Stimulated activated CD8-positive, alpha-beta memory T cell treated with anti-CD3 and anti-CD28 coated beads, Interleukin-4, amount 100 ng/mL, for 4 hours (primary cell): Measurements from ENCODE around the gene SNRNP25.
"Not testable (repeated sequence)": the region's sequence is repeated elsewhere in the genome, so short reads cannot be mapped to it uniquely, and the experiment has no call there.

Experiments used
- DNase-seq, 2 donors: peaks; one replicate each; pipeline ENCODE4 v3.0.0-alpha.2; 2020; ENCODE audit warnings: low read depth in 2 of 2, low spot score in 1 of 2

SNRNP25 gene

DNA sequence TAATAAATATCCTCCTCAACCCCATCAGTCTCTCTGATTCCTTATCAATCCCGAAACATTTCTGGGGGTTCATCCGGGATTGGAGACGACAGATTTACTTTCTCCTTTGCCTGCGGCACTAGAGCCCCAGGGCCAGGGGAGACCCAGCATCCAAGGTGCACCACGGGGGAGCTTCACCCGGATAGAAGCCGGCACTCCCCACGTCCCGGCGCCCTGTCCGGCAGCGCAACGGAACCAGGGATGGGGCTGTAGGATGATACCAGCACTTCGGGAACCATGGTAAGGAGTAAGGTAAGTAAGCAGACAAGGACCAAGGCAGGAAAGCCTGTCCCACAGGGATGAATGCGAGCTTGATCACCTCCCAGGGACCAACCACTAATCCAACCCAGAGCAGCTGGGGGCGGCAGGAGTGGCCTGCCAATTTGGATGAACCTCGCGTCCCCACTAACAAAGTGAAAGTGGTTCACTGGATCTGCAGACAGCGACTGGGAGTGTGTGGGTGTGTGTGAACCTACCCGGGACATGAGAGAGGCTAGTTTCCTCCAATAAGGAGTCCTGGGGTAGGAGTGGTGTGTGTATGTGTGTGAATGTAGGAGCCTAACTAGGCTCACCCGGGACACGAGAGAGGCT is 12.1 kb upstream of the SNRNP25 start:
- DNase-seq: no peak

DNA sequence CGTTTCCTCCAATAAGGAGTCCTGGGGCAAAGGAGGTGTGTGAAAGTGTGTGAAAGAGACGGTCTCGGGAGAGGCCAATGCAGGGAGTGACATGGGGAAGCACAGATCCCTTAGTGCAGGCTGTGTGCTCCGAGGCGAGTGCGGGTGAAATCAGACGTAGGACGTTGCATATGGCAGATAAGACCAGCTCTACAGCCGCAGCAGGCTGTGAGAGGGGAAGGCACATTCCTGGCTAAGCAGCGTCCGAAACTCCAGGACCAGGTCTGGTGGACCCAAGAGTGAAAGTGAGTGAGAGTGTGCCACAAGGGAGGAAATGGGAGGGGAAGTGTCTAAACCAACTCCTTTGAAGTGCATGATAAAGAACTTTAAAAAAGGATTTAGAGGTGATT is 11.6 kb upstream of the SNRNP25 start:
- DNase-seq: no peak

DNA sequence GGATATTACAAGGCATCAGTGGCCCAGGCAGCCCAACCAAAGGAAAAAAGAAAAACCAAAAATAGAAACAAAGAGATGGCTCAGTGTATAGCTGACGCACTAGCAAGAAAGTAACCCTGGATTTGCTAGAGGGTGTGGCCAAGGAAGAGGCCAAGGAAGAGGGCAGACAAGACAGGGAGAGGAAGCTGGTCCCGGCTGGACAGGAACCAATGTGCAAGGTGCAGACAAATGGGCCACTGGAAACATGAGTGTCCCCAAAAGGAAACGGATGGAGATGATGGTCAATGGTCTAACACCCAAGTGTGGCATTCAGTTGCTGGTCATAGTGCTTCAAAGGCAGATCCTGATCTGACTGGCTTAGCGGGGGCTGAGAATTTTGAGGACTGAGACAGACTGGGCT is 10.9 kb upstream of the SNRNP25 start:
- no peak for DNase-seq

DNA sequence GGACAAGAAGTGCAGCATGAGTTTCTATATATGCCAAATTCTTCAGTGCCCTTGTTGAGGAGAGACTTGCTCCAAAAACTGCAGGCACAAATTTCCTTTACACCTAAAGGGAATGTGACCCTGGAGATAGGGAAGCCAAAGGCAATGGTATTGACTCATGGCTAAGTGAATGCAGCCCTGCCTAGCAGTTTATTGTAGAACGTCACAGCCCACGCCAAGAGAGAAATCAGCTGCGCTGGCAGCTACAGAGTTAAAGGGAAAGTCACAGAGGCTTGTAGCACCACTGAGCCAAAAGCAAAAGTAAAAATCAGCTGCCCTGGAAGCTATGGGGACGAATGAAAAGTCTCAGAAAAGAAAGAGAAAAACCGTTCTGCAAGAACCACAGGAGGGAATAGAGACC is 10.3 kb upstream of the SNRNP25 start:
- no peak for DNase-seq

DNA sequence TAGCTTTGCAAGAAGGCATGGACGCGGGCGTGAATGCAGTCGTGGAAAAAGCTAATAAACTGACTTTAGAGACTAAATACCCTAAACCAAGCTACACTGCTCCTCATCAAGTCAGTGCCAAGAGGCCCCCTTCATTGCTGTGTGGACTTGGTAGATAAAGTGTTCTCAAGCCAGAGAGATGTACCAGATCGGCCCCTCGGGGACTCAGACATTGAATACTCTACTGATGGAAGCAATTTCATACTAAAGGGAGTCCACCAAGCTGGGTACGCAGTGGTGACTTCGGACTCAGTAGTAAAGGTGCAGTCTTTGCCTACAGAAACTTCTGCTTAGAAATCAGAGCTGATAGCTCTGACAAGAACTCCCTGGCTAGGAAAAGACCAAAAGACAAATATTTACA is 9.0 kb upstream of the SNRNP25 start:
- DNase-seq: no peak

DNA sequence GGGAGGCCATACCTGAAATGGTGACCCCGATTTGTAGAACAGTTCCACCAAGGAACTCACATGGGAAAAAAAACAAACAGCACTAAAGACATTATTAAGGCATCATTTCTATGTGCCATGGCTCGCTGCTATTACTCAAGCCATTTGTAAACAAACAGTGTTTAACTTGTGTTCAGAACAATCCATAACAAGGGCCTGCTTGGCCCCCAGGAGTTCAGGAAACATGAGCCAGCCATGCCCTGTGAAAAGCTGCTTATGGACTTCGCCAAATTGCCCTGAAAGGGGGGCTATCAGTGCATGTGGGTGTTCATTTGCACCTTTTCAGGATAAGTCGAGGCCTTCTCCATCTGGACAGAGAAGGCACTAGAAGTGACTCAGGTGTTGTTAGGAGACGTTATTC is 8.2 kb upstream of the SNRNP25 start:
- DNase-seq: no peak

DNA sequence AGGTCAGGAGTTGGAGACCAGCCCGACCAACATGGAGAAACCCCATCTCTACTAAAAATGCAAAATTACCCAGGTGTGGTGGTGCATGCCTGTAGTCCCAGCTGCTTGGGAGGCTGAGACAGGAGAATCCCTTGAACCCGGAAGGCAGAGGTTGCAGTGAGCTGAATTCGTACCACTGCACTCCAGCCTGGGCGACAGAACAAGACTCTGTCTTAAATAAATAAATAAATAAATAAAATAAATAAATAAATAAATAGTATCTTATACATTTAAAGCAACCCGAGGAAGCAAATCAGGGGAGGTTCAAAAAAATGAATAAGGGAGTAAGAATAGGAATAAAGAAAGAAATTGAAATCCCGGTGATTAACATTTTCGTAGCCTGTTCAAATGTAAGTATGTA is 7.1 kb upstream of the SNRNP25 start:
- not testable (repeated sequence) for DNase-seq

DNA sequence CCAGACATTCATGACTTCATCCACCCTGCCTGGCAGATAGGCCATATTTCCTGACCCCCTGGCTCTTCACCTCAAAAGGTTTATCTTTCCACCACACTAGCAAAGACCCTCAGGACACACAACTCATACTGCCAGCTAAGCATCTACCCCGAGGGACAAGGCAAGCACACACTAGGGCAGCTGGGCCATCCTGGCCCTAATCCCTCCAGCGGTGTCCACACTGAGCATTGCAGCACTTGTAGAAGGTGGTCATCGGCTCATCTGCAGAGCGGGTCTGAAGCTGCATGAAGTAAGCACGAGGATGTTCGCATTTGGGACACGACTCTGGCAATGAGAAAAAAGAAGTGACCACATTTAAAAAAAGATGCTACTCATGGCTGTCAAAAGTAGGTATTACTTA is 6.4 kb upstream of the SNRNP25 start:
- DNase-seq: no peak

DNA sequence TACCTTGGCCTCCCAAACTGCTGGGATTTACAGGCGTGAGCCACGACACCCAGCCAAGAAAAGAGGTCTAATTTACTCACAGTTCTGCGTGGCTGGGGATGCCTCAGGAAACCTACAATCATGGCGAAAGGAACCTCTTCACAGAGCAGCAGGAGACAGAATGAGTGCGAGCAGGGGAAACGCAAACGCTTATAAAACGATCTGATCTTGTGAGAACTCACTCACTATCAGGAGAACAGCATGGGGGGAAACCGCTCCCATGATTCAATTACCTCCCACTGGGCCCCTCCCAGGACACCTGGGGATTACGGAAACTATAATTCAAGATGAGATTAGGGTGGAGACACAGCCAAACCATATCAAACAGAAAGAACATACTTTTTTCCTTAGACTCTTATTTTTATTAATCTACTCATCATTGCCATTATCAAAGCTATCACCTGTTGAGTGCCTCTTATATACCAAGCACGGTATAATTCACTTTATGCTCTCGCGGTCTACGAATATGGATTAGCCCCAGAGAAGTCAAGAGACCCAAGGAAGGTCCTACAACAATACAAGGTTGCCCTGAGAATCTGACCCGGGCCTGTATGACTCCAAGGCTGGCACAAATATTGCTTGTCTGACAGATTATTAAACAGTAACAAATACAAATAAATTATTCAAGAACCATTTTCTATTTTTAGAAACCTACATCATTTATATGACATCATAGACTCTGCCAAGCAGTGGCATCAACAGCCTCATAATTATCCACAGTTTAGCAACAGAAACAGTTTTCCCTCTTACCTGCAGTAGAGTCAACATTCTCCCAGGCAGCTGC is 2.6 kb upstream of the SNRNP25 start:
- DNase-seq: no peak

DNA sequence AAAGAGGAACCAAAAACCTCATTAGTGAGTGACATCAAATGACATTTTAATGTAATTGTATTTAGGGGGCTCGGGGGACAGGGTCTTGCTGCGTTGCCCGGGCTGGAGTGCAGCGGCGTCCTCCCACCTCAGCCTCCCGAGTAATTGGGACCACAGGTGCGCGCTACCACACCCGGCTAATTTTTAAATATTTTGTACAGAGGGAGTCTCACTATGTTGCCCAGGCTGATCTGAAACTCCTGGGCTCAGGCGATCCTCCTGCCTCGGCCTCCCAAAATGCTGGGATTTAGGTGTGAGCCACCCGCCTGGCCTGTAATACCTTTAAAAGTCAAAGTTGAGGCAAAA is 581 bp downstream of the SNRNP25 start:
- no peak for DNase-seq

DNA sequence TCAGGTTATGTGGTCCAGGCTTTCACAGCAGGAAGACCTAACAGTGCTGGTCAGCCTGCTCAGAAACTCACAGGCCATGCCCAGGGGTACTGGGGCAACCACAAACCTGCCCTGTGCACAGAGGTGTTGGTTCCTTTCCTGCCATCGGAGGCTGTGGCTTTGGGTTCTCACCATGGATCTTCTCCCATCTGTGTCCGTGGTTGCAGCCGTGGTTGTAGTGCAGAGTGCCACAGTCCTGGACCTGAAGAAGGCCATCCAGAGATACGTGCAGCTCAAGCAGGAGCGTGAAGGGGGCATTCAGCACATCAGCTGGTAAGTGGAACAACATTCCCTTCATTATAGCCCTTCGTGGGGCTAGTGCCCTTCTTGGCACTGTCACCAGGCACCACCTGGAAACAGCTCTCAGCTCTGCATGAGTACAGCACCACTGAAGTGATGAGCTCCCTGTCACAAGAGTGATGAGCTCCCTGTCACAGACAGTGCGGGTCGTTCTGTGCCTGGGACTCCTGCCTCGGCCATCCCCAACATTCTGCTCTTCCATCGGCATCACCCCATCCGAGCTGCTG is 2.0 kb downstream of the SNRNP25 start:
- no peak for DNase-seq

DNA sequence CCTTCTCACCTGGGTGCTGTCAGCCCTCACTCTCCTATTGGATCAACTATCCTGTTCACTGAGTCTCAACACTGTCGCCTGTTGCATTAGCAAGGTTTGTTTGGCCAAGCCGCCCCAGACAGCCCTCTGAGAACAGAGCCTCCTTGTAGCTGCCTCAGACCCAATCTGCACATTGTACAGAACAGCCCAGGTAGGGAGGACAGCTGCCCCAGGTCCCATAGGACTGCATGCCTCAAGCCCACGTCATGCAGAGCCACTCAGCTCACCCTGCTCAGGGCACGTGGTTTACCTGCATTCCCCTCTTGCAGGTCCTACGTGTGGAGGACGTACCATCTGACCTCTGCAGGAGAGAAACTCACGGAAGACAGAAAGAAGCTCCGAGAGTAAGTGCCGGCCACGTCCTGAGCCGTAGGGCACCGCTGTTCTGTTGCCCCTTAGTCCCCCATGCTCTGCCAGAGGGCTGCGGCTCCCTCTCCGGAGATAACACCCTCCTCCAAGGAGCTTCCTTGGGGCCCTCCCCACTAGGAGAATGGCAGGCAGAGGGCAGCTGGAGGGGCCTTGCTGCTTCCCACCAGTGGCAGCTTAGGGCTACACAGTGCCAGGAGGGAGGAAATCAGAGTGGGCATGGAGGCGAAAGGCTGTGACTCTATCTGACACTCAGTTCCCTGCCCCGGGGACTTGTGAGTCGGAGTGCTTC is 2.8 kb downstream of the SNRNP25 start:
- no peak for DNase-seq

DNA sequence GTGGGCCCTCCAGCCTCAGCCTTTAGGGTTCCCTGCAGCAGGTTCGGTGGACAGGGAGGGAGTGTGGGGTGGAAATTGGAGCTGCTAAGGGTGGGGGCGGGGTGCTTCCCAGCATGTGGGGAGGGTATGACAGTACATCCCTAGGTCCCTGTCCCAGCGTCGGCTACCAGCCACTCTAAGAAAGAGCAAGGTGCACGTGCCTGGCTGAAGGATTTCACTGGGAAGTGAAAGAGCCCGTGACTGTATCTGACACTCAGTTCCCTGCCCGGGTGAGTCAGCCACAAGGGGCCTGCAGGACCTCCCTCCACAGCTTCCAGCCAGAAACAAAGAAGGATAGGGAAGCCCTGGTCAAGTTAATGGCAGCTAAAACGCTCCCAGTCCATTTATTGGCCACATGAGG is 4.1 kb downstream of the SNRNP25 start:
- DNase-seq: no peak

DNA sequence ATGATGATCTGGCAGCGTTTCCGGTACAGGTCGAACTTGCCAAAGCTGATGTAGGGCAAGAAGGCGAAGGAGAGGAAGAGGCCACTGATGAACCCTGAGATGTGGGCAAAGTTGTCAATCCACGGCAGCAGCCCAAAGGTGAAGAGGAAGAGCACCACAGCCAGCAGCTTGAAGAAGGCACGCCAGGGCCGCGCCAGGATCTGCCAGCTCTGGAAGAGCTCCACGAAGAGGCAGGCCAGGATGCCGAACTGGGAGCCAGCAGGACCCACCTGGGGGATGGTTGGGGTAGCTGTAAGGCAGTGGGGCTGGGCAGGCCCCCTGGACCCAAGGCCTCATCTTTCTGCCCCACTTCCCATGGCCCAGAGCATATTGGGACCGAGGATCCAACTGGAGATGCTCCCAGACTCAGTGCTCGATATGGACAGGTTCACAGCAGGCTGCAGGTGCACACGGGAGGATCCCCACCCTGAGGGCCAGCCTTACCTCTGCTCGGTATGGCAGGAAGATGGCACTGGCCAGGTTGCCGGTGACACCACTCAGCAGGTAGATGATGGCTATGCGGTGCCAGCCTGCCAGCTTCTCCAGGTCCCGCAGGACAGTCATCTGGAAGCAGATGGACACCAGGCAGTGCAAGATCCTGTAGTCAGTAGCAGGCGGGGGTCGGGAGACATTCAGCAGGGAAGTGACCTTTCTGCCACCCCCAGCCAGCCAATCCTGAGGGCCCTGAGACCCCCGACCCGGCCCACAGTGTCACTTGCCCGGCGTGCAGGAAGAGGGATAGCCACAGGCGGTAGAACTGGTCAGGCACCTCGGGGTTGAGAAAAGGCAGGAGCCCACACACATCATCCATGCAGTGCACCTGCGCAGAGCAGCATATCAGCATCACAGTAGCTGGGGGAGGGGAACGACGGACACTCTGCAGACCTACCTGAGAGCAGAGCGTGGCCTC is 5.1 kb downstream of the SNRNP25 start:
- DNase-seq: no peak

DNA sequence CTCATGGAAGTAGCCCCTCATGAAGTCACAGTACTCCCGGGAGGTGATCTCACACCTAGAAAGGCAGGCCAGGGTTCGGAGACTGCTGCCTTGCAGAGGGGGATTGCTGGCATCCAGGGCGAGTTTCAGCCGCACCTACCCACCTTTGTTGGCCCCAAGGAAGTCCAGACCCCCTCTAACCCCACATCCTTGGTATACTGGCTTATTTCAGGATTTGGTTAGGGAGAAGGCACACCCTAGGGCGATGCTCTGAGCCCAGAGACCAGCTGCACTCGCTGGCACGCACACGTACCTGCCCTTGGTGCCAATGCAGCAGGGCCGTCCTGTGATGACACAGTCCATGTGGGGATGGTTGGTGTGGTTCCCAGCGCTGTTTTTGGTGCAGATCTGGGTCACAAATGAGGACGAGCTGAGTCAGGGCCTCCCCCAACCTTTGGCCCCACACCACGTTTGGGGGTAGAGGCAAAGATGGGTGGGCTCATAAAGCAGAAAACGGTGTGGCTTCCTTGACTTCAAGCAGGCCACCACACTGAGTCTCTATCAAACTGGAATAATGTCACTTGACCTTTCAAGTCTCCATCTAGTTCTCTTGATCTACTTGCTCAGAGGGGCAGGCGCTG is 5.9 kb downstream of the SNRNP25 start:
- DNase-seq: no peak

DNA sequence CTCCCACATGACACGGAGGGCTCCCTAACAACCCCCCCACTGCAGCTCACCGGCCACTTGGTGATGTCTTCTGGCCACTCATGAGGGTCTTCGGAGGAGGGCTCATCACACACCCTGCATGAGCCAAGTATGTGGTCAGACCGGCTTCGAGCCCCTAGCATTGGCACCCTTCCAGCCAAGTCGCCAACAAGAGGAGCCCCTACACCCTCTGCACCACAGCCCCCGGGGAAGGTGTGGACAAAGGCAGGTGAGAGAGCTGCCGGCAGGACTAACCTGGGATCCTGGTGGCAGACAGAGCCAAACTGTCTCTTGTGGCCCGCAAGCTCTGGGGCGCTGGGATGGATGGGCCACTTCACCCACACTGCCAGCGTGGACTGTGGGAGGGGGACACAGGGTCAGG is 6.5 kb downstream of the SNRNP25 start:
- no peak for DNase-seq

DNA sequence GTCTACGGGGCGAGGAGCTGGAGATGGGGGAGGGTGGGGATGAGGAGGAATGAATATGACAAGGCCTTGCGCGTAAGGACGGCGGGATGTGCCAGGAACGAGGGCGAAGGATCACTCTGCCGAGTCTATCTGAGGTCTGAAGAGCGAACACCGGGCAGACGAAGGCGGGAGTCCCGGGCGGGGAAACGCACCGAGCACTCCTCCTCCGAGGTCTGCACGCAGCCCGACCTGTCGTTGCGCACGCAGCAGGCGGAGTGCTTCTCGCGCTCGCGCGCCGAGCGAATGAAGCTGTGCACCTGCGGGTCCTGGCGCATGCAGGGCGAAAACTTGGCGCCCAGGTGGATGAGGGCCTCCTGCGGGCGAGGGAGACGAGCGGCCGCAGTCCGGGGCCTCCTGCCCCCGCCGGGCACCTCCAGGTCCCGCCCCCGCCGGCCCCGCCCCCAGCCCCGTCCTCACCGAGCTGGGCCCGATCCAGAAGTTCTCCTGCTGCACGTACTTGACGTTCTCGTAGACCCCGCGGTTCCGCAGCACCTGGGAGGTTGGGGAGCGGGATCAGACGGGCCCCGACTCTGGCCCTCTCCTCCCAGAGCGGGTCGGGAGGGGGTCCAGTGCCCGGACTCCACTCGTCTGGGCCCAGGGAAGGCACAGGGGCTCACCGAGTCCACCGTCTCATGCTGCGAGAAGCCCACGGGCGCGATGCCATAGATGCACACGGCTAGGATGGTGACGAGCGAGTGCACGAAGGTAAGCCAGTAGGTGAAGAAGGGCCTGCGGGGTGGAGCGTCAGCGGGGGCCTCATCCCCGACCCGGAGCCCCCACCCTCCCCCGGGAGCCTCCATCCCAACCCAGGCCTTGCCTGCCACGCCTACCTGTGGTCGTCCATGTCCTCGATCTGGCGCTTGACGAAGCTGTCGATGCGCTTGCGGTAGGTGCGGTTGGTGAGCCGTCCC is 7.6 kb downstream of the SNRNP25 start:
- DNase-seq: no peak

DNA sequence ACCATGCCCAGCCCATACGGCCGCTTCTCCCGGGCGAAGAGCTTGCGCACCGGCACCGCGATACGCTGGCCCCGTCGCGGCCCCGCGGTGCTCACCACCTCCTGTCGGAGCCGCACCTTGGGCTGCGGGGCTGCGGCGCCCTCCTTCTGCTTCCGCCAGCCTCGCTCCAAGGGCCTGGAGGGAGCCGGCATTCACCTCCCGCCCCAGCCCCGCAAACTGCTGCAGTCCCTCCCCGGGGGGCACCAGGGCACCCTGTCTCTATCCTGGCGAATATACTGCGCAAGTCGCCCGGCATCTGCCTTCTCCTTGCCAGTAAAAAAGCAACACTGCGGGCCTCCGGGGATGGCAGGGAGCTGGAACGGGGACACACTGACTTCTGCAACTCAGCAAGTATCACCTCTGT is 8.3 kb downstream of the SNRNP25 start:
- DNase-seq: no peak

DNA sequence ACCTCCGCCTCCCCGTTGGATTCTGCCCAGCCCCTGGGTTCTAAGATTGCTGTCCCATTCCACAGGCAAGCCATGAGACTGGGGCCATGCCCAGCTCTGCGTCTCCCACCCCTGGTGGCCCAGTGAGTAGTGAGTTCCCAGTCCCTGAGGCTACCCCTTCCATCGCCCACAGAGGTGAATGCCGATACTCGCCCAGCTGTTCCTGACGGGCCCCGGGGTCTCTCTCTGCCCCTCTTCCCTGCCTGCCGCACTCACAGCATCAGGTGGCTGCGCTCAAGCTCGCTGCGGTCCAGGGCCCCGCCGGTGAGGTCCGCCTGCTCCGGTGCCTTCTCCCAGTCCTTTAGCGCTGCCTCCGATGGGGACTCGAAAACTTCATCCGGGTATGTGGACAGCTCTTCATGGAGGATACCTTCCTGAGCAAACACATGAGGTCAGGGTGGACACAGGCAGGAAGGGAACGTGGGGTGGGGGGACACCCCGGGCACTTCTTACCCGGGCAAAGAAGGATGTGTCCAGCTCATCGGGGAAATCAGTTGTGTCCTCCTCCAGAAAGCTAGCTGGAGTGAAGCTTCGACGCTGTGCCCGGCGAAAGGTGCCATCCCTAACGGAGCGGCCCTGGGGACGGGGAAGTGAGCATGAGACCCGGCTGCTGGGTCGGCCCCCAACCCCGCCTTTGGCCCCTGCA is 8.8 kb downstream of the SNRNP25 start:
- no peak for DNase-seq
